GM23338 (cell line): ENCODE results near the gene PLBD1. TPM values are rescaled to one million over a fixed set of nuclear protein-coding genes. Genes with fewer than 3 reads are reported as not detected.

Experiments
- ATAC-seq: fragments of 200-7000 bp; cut with Tn5 transposase; 3 replicates; pipeline ENCODE4 v1.9.1; 2020
- DNase-seq: peaks from one replicate; pipeline ENCODE4 v3.0.0-alpha.2; 2015; ENCODE audit warnings: low spot score
- H2AFZ ChIP-seq: fragments of 200-600 bp; sonication (generic); 2 replicates; pipeline ENCODE4 v1.8.0; 2016; ENCODE audit warnings: antibody characterized with exemption, mild to moderate bottlenecking, moderate library complexity
- H3F3A ChIP-seq: fragments of 200-600 bp; sonication (generic); replicated peaks from 2 replicates; pipeline ENCODE4 v1.8.0; 2017; ENCODE audit warnings: antibody characterized with exemption, mixed run types, low read depth
- H3K27ac ChIP-seq: fragments of 200-600 bp; sonication (generic); 2 replicates; pipeline ENCODE4 v1.6.1; 2016; ENCODE audit warnings: low read depth
- H3K27me3 ChIP-seq: fragments of 200-600 bp; sonication (generic); 2 replicates; pipeline ENCODE4 v1.8.0; 2016; ENCODE audit warnings: mild to moderate bottlenecking, mixed run types, moderate library complexity; ENCODE audit not compliant: insufficient read depth
- H3K36me3 ChIP-seq: fragments of 200-600 bp; sonication (generic); 2 replicates; pipeline ENCODE4 v1.8.0; 2016; ENCODE audit warnings: mild to moderate bottlenecking; ENCODE audit not compliant: insufficient read depth
- H3K4me1 ChIP-seq: fragments of 200-600 bp; sonication (generic); 2 replicates; pipeline ENCODE4 v1.8.0; 2016; ENCODE audit warnings: mild to moderate bottlenecking, moderate library complexity; ENCODE audit not compliant: insufficient read depth
- H3K4me2 ChIP-seq: fragments of 200-600 bp; sonication (generic); 2 replicates; pipeline ENCODE4 v1.7.1; 2017; ENCODE audit warnings: mixed run types
- H3K4me3 ChIP-seq: fragments of 200-600 bp; sonication (generic); 2 replicates; pipeline ENCODE4 v1.6.1; 2016; ENCODE audit warnings: mixed run types
- H3K79me2 ChIP-seq: fragments of 200-600 bp; sonication (generic); replicated peaks from 2 replicates; pipeline ENCODE4 v1.8.0; 2017; ENCODE audit warnings: mild to moderate bottlenecking; ENCODE audit not compliant: insufficient read depth
- H3K9me2 ChIP-seq: fragments of 200-600 bp; sonication (generic); 2 replicates; pipeline ENCODE4 v1.8.0; 2017; ENCODE audit not compliant: insufficient read depth
- H4K20me1 ChIP-seq: fragments of 200-600 bp; sonication (generic); replicated peaks from 2 replicates; pipeline ENCODE4 v1.8.0; 2017; ENCODE audit warnings: mild to moderate bottlenecking; ENCODE audit not compliant: insufficient read depth
- H3K27ac Mint-ChIP-seq: 2 replicates; pipeline ENCODE4 v1.8.0; 2020; ENCODE audit warnings: inconsistent platforms, mild to moderate bottlenecking, moderate library complexity, mixed read lengths
- H3K27me3 Mint-ChIP-seq: 3 replicates; pipeline ENCODE4 v1.8.0; 2022; ENCODE audit warnings: low read depth, mild to moderate bottlenecking, moderate library complexity, mixed read lengths, inconsistent platforms; ENCODE audit not compliant: insufficient read depth, poor library complexity
- H3K36me3 Mint-ChIP-seq: 3 replicates; pipeline ENCODE4 v1.8.0; 2021; ENCODE audit warnings: low read depth, mild to moderate bottlenecking, inconsistent platforms, moderate library complexity, mixed read lengths
- H3K4me1 Mint-ChIP-seq: 3 replicates; pipeline ENCODE4 v1.8.0; 2020; ENCODE audit warnings: mild to moderate bottlenecking, inconsistent platforms, mixed read lengths
- H3K4me3 Mint-ChIP-seq: 3 replicates; pipeline ENCODE4 v1.8.0; 2021; ENCODE audit warnings: moderate library complexity, mild to moderate bottlenecking, inconsistent platforms, mixed read lengths
- H3K9me3 Mint-ChIP-seq: 3 replicates; pipeline ENCODE4 v1.8.0; 2020; ENCODE audit warnings: moderate library complexity, mild to moderate bottlenecking, inconsistent platforms, mixed read lengths
- CREB1 ChIP-seq: fragments of 250-450 bp; sonication (Bioruptor Pico); IDR thresholded peaks from 2 replicates; pipeline ENCODE4 v1.5.0; 2020; ENCODE audit warnings: low read depth, mild to moderate bottlenecking, moderate library complexity
- CTCF ChIP-seq, 2 experiments: fragments of 200-600 bp in 1 of 2; sonication (generic) in 1 of 2; conservative IDR thresholded peaks; 2 replicates each; pipeline versions ENCODE4 v1.5.1 to v1.6.1; 2016 to 2017; ENCODE audit warnings: antibody characterized with exemption in 2 of 2, low read depth in 2 of 2, mild to moderate bottlenecking in 2 of 2, moderate library complexity in 1 of 2
- ETS1 ChIP-seq: IDR thresholded peaks from 2 replicates; pipeline ENCODE4 v1.6.1; 2016; ENCODE audit warnings: antibody characterized with exemption
- EZH2 ChIP-seq: fragments of 200-600 bp; sonication (generic); IDR thresholded peaks from one replicate; pipeline ENCODE4 v1.8.0; 2017; ENCODE audit warnings: antibody characterized with exemption, mild to moderate bottlenecking, low read depth; ENCODE audit not compliant: unreplicated experiment
- EZH2phosphoT487 ChIP-seq: fragments of 200-600 bp; sonication (generic); IDR thresholded peaks from one replicate; pipeline ENCODE4 v1.8.1; 2018; ENCODE audit warnings: antibody characterized with exemption; ENCODE audit not compliant: unreplicated experiment
- JUNB ChIP-seq: IDR thresholded peaks from one replicate; pipeline ENCODE4 v1.6.1; 2016; ENCODE audit warnings: antibody characterized with exemption; ENCODE audit not compliant: unreplicated experiment
- NANOG ChIP-seq: IDR thresholded peaks from 2 replicates; pipeline ENCODE4 v1.6.1; 2016; ENCODE audit warnings: antibody characterized with exemption, borderline replicate concordance
- POLR2AphosphoS5 ChIP-seq: IDR thresholded peaks from 2 replicates; pipeline ENCODE4 v1.6.1; 2016; ENCODE audit warnings: antibody characterized with exemption, low read depth
- REST ChIP-seq: IDR thresholded peaks from one replicate; pipeline ENCODE4 v1.6.1; 2018; ENCODE audit warnings: antibody characterized with exemption; ENCODE audit not compliant: unreplicated experiment
- STAT1 ChIP-seq: IDR thresholded peaks from one replicate; pipeline ENCODE4 v1.6.1; 2016; ENCODE audit warnings: antibody characterized with exemption; ENCODE audit not compliant: unreplicated experiment
- ZNF114 ChIP-seq: fragments of 250-450 bp; sonication (Bioruptor Pico); IDR thresholded peaks from 2 replicates; pipeline ENCODE4 v1.5.0; 2020; ENCODE audit warnings: mild to moderate bottlenecking, moderate library complexity
- ZNF331 ChIP-seq: fragments of 250-450 bp; sonication (Bioruptor Pico); IDR thresholded peaks from 2 replicates; pipeline ENCODE4 v1.5.0; 2020; ENCODE audit warnings: low read depth, mild to moderate bottlenecking, moderate library complexity
- ZNF462 ChIP-seq: fragments of 250-450 bp; sonication (Bioruptor Pico); IDR thresholded peaks from 2 replicates; pipeline ENCODE4 v1.5.0; 2020; ENCODE audit warnings: mild to moderate bottlenecking, moderate library complexity
- polyA plus RNA-seq: library from polyadenylated mRNA; unstranded; fragments of >200 nt; fragmentation: Nextera tagmentation; extraction: Ambion mirVana; gene quantifications from 2 replicates; pipeline ENCODE4 v1.2.1, GENCODE V29; 2016
- total RNA-seq: library from RNA; depleted of rRNA; stranded (reverse); fragments of >200 nt; shearing (Covaris generic); gene quantifications from 2 replicates; pipeline ENCODE4 v1.2.3, GENCODE V29; 2014

The PLBD1 gene
- total and polyA plus RNA-seq, 2 experiments from 2014 or later = 10.2 to 16.3 TPM

GRCh38 chr12:14505626-14506596 lies 61.8 kb downstream of the PLBD1 start:
- peaks cover 10% of the 10 kb centered on the region; the same call in 1 of the 2 replicates for H3K4me1 ChIP-seq

More at GRCh38 chr12:14505626-14506596, 61.8 kb downstream of the PLBD1 start:
- Histone ChIP-seq H3K27me3 (no peaks in the 10 kb centered on the region), H3K79me2 (no peaks in the 10 kb centered on the region), H3K36me3 (no peaks in the 10 kb centered on the region; the same call in 1 of the 2 replicates), H2AFZ (no peak overlapping the region), H3K27ac (no peak overlapping the region), H3F3A (no peaks in the 10 kb centered on the region), H3K9me2 (no peaks in the 10 kb centered on the region), H3K4me2 (no peak overlapping the region), H4K20me1 (no peaks in the 10 kb centered on the region; the same call in 1 of the 2 replicates), H3K4me3 (no peak overlapping the region)
- Mint-ChIP-seq H3K4me1 (peaks cover 7% of the 10 kb centered on the region), H3K9me3 (no peaks in the 10 kb centered on the region; the same call in 2 of the 3 replicates), H3K27me3 (peaks cover 2% of the 10 kb centered on the region), H3K27ac (no peak overlapping the region), H3K36me3 (peaks cover 5% of the 10 kb centered on the region; the same call in 1 of the 3 replicates), H3K4me3 (no peak overlapping the region)
- TF ChIP-seq ETS1 (no peak), STAT1 (no peak), ZNF331 (CRISPR knock-in tag) (no peak), EZH2phosphoT487 (no peak), CREB1 (CRISPR knock-in tag) (no peak), CTCF (conservative IDR thresholded peaks at IDR 0.05; ENCODE audit: low read depth in 2 of 2) (no peak), EZH2 (no peak), REST (no peak), JUNB (no peak), ZNF114 (CRISPR knock-in tag) (no peak), NANOG (no peak), ZNF462 (CRISPR knock-in tag) (no peak), POLR2AphosphoS5 (no peak)
- ATAC-seq = no peak
- DNase-seq = no peak
